SU-DHL-6 (cell line): ENCODE data around the gene ABCB4.

Experiments used
- H2AFZ ChIP-seq: fragments of 200-600 bp; sonication (generic); 2 replicates; pipeline ENCODE4 v1.6.1; 2014; ENCODE audit warnings: low read depth, mild to moderate bottlenecking, moderate library complexity, mixed read lengths, antibody characterized with exemption, low read length; ENCODE audit not compliant: severe bottlenecking
- H3F3A ChIP-seq: fragments of 200-600 bp; shearing (Covaris generic); 2 replicates; pipeline ENCODE4 v1.6.0; 2016; ENCODE audit warnings: antibody characterized with exemption, mild to moderate bottlenecking; ENCODE audit not compliant: insufficient read depth
- H3K27ac ChIP-seq: fragments of 200-600 bp; sonication (generic); 2 replicates; pipeline ENCODE4 v1.5.1; 2016; ENCODE audit warnings: low read depth, mild to moderate bottlenecking, low read length, moderate library complexity, mixed read lengths
- H3K27me3 ChIP-seq: fragments of 200-600 bp; sonication (generic), shearing (Covaris generic); 2 replicates; pipeline ENCODE4 v1.6.0; 2014; ENCODE audit warnings: mild to moderate bottlenecking, low read length
- H3K36me3 ChIP-seq: fragments of 200-600 bp; sonication (generic); 2 replicates; pipeline ENCODE4 v1.6.1; 2014; ENCODE audit warnings: mild to moderate bottlenecking, low read length, mixed read lengths
- H3K4me2 ChIP-seq: fragments of 300-600, 200-600 bp; shearing (Covaris generic), sonication (generic); 2 replicates; pipeline ENCODE4 v1.6.0; 2014; ENCODE audit warnings: low read length, low read depth, mild to moderate bottlenecking; ENCODE audit not compliant: poor library complexity, severe bottlenecking
- H3K4me3 ChIP-seq: fragments of 200-600 bp; sonication (generic); 2 replicates; pipeline ENCODE4 v1.5.1; 2014; ENCODE audit warnings: antibody characterized with exemption, low read length, mild to moderate bottlenecking, mixed read lengths; ENCODE audit not compliant: insufficient read depth, poor library complexity, severe bottlenecking
- H3K79me2 ChIP-seq: fragments of 200-600 bp; sonication (generic); 2 replicates; pipeline ENCODE4 v1.6.1; 2014; ENCODE audit warnings: mild to moderate bottlenecking, low read length, moderate library complexity; ENCODE audit not compliant: insufficient read depth
- H3K9ac ChIP-seq: fragments of 200-600 bp; sonication (generic); 2 replicates; pipeline ENCODE4 v1.7.0; 2014; ENCODE audit warnings: mild to moderate bottlenecking, low read length
- H3K9me2 ChIP-seq: fragments of 200-600 bp; sonication (generic); replicated peaks from 2 replicates; pipeline ENCODE4 v1.6.1; 2014; ENCODE audit warnings: low read length; ENCODE audit not compliant: insufficient read depth
- H3K9me3 ChIP-seq: fragments of 200-600 bp; sonication (generic); 2 replicates; pipeline ENCODE4 v1.6.1; 2014; ENCODE audit warnings: low read length, mixed read lengths; ENCODE audit not compliant: insufficient read depth
- H4K20me1 ChIP-seq: fragments of 200-600 bp; sonication (generic); 2 replicates; pipeline ENCODE4 v1.6.1; 2014; ENCODE audit warnings: low read depth, mild to moderate bottlenecking, antibody characterized with exemption, low read length, moderate library complexity, mixed read lengths
- EZH2phosphoT487 ChIP-seq: fragments of 200-600 bp; sonication (generic), shearing (Covaris generic); conservative IDR thresholded peaks from 2 replicates; pipeline ENCODE4 v1.6.1; 2018; ENCODE audit warnings: mild to moderate bottlenecking, antibody characterized with exemption, low read length, moderate library complexity, mixed read lengths
- TF ChIP-seq, protein P1 (sequence below): fragments of 200-600 bp; sonication (generic); IDR thresholded peaks from one replicate; pipeline ENCODE4 v1.5.1; 2017; ENCODE audit warnings: antibody characterized with exemption, mild to moderate bottlenecking, low read length, moderate library complexity; ENCODE audit not compliant: insufficient read depth, poor library complexity, severe bottlenecking

ABCB4 gene

DNA sequence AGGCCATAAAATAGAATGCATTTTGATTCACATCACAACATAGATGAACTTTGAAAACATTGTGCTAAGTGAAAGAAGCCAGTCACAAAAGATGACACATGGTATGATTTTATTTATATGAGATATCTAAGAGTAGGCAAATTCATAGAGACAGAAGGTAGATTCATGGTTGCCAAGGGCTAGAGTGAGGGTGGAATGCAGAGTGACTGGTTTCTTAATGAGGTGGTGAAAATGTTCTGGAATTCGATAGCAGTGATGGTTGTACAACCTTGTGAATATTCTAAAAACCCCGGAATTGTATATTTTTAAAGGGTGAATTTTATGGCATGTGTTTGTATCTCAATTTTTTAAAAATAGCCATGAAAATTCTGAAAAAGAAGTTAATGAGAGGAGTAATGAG is 42.9 kb downstream of the ABCB4 start:
- H3K27me3 ChIP-seq: no peaks in the 10 kb centered on the region
- no peak overlapping the region for H2AFZ ChIP-seq
- no peak overlapping the region for H3K4me2 ChIP-seq
- no peak overlapping the region for H3K9ac ChIP-seq
- H3K36me3 ChIP-seq: no peaks in the 10 kb centered on the region
- no peaks in the 10 kb centered on the region for H4K20me1 ChIP-seq
- no peak overlapping the region for H3K4me3 ChIP-seq
- H3K27ac ChIP-seq: no peak overlapping the region
- no peaks in the 10 kb centered on the region for H3F3A ChIP-seq
- no peaks in the 10 kb centered on the region for H3K79me2 ChIP-seq
- no peak for TF ChIP-seq EZH2phosphoT487
- TF ChIP-seq, protein P1, sequence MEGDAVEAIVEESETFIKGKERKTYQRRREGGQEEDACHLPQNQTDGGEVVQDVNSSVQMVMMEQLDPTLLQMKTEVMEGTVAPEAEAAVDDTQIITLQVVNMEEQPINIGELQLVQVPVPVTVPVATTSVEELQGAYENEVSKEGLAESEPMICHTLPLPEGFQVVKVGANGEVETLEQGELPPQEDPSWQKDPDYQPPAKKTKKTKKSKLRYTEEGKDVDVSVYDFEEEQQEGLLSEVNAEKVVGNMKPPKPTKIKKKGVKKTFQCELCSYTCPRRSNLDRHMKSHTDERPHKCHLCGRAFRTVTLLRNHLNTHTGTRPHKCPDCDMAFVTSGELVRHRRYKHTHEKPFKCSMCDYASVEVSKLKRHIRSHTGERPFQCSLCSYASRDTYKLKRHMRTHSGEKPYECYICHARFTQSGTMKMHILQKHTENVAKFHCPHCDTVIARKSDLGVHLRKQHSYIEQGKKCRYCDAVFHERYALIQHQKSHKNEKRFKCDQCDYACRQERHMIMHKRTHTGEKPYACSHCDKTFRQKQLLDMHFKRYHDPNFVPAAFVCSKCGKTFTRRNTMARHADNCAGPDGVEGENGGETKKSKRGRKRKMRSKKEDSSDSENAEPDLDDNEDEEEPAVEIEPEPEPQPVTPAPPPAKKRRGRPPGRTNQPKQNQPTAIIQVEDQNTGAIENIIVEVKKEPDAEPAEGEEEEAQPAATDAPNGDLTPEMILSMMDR: no peak
- H3K9me3 ChIP-seq: no peaks in the 10 kb centered on the region
- H3K9me2 ChIP-seq: no peaks in the 10 kb centered on the region

DNA sequence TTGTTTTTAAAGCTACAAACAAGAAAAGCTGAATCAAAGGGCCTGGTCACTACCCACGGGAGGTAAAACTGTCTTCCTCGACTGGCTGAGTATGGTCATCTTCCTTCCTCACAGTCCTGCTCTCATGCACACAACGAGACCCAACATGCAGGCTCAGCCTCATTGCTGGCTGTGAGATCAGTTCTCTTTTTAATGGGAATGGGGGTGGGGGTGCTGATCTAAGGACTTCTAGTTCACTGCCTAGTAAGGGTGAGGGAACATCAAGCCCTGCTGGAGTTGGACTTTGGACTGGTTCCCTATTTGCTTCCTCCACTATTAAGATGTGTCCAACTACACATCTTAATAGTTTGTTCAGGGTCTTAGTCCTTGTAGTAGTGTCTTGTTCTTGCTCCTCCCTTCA is 48.2 kb downstream of the ABCB4 start:
- no peaks in the 10 kb centered on the region for H3K27me3 ChIP-seq
- H3K36me3 ChIP-seq: no peaks in the 10 kb centered on the region
- H3K4me3 ChIP-seq: no peak overlapping the region
- no peaks in the 10 kb centered on the region for H4K20me1 ChIP-seq
- H3K9ac ChIP-seq: no peak overlapping the region
- H3K79me2 ChIP-seq: no peaks in the 10 kb centered on the region
- H2AFZ ChIP-seq: no peak overlapping the region
- H3F3A ChIP-seq: no peaks in the 10 kb centered on the region
- no peak overlapping the region for H3K27ac ChIP-seq
- H3K4me2 ChIP-seq: no peak overlapping the region
- no peaks in the 10 kb centered on the region for H3K9me2 ChIP-seq
- TF ChIP-seq, protein P1: no peak
- TF ChIP-seq EZH2phosphoT487: no peak
- no peaks in the 10 kb centered on the region for H3K9me3 ChIP-seq

GRCh38 chr7:87426160-87426559 is 49.3 kb downstream of the ABCB4 start:
- Histone ChIP-seq H3K9me2 (no peaks in the 10 kb centered on the region), H4K20me1 (no peaks in the 10 kb centered on the region), H3K4me2 (no peak overlapping the region), H3K79me2 (no peaks in the 10 kb centered on the region), H3K9ac (no peak overlapping the region), H2AFZ (no peak overlapping the region), H3K36me3 (no peaks in the 10 kb centered on the region), H3F3A (no peaks in the 10 kb centered on the region), H3K9me3 (no peaks in the 10 kb centered on the region), H3K27ac (no peak overlapping the region), H3K4me3 (no peak overlapping the region), H3K27me3 (no peaks in the 10 kb centered on the region)
- TF ChIP-seq, protein P1: no peak
- TF ChIP-seq EZH2phosphoT487: no peak
